GM12873 (cell line): ENCODE results near the gene ANKFY1.

Experiments
- TF ChIP-seq, protein P1 (sequence below): IDR thresholded peaks from 2 replicates; pipeline ENCODE4 v1.5.1; 2012; ENCODE audit warnings: low read depth, mild to moderate bottlenecking, moderate library complexity, low read length, control low read depth; ENCODE audit not compliant: insufficient read depth; ENCODE audit errors: missing control alignments

ANKFY1 gene

DNA sequence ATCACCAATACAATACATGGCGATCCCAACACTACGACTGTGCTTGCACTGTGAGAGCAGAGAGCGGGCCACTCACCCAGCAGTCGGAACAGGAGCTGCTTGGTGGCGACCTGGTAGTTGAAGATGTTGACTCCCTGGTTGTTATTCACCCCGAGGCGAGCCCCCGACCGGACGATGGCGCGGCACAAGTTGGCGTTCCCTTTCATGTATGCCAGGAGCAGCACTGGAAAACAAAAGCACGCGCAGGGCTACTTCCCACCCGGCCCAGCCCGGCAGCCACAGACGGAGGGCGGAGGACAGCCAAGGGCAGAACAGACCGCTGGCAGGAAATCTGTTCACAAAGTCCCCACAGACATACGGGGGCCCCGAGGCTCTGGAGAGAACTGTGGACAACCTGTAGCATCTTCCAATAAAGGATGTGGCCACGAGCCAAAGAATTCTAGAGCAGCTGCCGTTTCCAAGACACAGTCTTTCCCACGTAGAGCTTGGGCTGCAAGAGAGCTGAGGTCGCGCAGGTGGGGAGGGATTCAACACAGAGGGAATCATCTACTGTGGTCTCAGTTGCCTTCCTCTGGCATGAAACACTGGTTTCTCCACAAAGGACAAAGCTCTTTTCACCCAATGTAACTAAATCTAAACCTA is 93.0 kb downstream of the ANKFY1 start:
- TF ChIP-seq, protein P1, sequence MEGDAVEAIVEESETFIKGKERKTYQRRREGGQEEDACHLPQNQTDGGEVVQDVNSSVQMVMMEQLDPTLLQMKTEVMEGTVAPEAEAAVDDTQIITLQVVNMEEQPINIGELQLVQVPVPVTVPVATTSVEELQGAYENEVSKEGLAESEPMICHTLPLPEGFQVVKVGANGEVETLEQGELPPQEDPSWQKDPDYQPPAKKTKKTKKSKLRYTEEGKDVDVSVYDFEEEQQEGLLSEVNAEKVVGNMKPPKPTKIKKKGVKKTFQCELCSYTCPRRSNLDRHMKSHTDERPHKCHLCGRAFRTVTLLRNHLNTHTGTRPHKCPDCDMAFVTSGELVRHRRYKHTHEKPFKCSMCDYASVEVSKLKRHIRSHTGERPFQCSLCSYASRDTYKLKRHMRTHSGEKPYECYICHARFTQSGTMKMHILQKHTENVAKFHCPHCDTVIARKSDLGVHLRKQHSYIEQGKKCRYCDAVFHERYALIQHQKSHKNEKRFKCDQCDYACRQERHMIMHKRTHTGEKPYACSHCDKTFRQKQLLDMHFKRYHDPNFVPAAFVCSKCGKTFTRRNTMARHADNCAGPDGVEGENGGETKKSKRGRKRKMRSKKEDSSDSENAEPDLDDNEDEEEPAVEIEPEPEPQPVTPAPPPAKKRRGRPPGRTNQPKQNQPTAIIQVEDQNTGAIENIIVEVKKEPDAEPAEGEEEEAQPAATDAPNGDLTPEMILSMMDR = no peak

DNA sequence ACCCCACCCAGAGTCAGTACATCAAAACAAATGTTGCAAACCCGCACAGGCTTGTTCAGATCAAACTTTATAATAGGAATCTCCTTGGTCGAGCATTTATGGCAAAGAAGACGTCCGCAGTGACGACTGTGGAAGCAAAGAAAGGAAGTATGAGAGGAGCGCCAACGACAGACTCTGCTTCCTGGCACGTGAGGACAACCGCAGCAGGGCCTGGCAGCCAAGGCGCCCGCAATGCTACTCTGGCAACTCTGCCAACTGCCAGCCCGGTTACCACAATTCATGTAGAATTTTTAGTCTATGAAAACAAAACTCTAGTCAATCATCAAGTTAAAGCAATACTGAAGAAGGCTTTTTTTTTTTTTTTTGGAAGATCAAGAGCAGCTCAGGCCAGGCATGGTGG is 96.0 kb downstream of the ANKFY1 start:
- TF ChIP-seq, protein P1 = no peak

DNA sequence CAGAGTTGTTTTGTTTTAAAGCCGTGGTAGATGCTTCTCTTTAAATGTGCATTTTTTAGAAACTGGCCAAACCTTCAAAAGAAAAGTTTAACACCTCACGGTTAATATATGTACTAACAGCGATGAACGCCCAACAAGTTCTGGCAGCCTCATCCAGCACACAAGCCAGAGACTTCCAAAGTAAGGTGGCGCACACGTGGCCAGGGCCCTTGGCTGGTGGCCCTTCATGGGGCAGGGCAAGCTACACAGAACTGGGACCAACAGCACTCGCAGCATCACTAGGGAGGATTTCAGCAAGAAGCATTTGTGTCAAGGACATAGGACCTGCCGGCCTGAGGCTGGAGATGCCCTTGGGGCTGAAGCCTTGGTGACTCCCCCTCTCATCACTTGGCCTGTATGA is 97.4 kb downstream of the ANKFY1 start:
- TF ChIP-seq, protein P1 = no peak

DNA sequence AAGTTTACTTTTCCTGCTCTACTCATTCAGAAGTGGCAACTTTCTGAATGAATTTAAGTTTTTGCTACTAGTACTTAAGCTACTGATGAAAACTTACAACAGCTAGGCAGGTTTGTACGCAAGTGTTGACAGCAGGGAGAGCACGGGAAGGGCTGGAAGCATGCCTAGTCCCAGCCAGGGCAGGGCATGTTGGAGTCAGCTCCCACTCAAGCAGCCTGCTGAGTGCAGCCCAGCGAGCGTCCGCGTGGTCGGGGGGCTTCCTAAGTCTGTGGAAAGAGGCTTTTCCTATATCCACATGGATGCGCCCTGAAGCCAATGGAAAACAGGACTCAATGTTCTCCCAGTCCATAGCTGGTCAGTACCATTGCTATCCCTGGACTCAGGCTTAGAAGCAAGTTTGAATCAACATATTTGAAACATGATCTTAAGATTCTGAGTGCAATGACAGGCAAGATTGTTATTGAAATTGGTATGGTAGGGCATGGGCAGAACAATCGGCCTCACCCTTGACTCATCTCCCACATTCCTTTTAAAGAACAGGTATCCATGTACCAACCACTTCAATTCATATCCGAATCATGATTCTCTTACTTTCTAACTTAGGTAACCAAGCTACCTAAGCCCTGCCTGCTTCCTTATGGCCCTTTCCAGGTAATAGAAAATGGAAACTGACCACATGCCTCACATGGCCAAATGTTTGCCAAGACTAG is 98.3 kb downstream of the ANKFY1 start:
- TF ChIP-seq, protein P1 = no peak

DNA sequence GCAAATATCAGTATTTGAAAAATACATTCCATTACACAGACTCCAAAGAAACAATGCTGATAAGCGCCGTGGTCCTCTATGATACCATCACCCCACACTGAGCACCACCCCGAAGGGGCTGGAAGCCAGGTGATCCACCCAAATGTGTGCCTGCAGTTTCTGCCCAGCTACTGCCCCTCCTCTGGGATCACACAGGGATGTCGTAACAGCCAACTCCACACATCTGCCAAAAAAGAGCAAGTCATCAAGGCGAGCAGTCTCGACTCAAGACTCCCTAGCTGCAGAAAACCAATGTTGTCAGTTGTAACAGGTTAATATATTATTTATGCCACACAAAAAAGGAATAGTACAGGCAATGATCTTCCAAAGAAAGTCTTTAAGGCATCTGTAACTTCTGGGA is 99.8 kb downstream of the ANKFY1 start:
- TF ChIP-seq, protein P1 = no peak

DNA sequence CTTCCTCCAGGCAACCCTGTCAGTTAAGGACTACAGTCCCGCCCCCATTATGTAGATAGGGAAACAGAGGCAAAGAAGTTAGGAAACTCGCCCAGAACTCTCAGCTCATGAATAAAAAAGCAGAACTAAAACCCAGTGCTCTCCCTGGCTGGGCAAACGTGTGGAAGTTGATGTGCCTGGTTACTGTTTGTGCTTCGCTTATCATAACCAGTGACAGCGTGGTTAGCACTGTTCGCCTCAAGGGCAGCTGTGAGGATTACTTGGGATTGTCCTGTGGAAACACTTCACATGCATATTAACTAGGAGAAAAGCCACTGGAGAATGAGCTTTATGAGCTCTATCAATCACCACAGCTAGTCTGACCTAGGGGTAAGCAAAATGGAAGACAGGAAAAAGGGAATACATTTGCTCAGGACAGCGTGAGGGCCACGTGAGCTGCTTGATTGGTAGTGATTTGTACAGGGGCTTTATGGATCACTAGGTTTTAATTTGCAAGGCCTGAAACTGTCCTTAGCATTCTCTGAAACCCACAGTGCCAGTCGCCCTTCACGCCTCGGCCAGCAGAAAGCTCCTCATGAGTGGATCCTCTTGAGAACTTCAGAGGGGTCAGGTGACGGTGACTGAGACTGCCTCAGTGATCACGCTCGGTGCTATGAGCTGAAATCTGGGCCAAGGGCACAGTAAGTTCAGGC is 100.9 kb downstream of the ANKFY1 start:
- TF ChIP-seq, protein P1 = no peak

DNA sequence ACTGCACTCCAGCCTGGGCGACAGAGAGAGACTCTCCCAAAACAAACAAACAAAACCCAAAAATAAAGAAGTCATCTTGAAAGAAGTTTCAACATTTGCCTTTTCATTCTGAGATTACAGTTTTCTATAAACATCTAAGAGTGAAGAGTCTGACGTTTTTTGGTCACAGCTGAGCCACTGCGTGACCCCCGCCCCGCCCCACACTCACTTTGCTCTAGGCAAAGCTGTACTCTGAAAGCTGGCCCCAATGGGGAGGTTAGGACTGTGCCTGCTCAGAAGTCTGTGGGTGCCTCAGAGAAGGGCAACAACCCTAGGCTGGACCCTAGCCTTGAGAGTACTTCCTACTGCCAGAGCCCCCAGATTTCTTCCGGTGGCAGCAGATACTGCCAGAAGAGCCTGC is 101.5 kb downstream of the ANKFY1 start:
- TF ChIP-seq, protein P1 = no peak
